ENCODE data around the gene ANKRD28.
"Not testable (repeated sequence)": the region's sequence is repeated elsewhere in the genome, so short reads cannot be mapped to it uniquely, and the experiment has no call there.

ANKRD28 gene

GRCh38 chr3:15825016-15825415 lies 27.2 kb upstream of the ANKRD28 start:
- TF ChIP-seq POLR2AphosphoS5 (IDR thresholded peaks at IDR 0.05; ENCODE audit: borderline replicate concordance, low read depth, low read length) (no peak), FOXP2 (optimal IDR thresholded peaks at IDR 0.05; ENCODE audit: control extremely low read depth, extremely low read length, insufficient read depth) (no peak), EZH2 (IDR thresholded peaks at IDR 0.05) (no peak)
- Histone ChIP-seq H3K27ac (no peak overlapping the region), H3K4me3 (no peak overlapping the region), H3K36me3 (ENCODE audit: insufficient read depth, low read length) (no peaks in the 10 kb centered on the region), H3K9ac (ENCODE audit: insufficient read length) (no peak overlapping the region), H3K9me3 (ENCODE audit: low read depth, low read length) (no peaks in the 10 kb centered on the region)
- no peak for DNase-seq (ENCODE audit: low read depth, low spot score)

GRCh38 chr3:15823092-15823491 lies 25.3 kb upstream of the ANKRD28 start:
- Histone ChIP-seq H3K4me3 (no peak overlapping the region), H3K27ac (no peak overlapping the region), H3K36me3 (ENCODE audit: insufficient read depth, low read length) (no peaks in the 10 kb centered on the region), H3K9me3 (ENCODE audit: low read depth, low read length) (no peaks in the 10 kb centered on the region), H3K9ac (ENCODE audit: insufficient read length) (no peak overlapping the region)
- TF ChIP-seq EZH2 (IDR thresholded peaks at IDR 0.05) (no peak), POLR2AphosphoS5 (IDR thresholded peaks at IDR 0.05; ENCODE audit: borderline replicate concordance, low read depth, low read length) (no peak), FOXP2 (optimal IDR thresholded peaks at IDR 0.05; ENCODE audit: control extremely low read depth, extremely low read length, insufficient read depth) (no peak)
- DNase-seq (ENCODE audit: low read depth, low spot score), result no peak

GRCh38 chr3:15822281-15822680 lies 24.5 kb upstream of the ANKRD28 start:
- H3K27ac ChIP-seq, result no peak overlapping the region
- no peak for DNase-seq (ENCODE audit: low read depth, low spot score)
- no peaks in the 10 kb centered on the region for H3K9me3 ChIP-seq (ENCODE audit: low read depth, low read length)
- no peak overlapping the region for H3K4me3 ChIP-seq
- H3K36me3 ChIP-seq (ENCODE audit: insufficient read depth, low read length), result no peaks in the 10 kb centered on the region
- TF ChIP-seq POLR2AphosphoS5 (IDR thresholded peaks at IDR 0.05; ENCODE audit: borderline replicate concordance, low read depth, low read length) (no peak), EZH2 (IDR thresholded peaks at IDR 0.05) (no peak), FOXP2 (optimal IDR thresholded peaks at IDR 0.05; ENCODE audit: control extremely low read depth, extremely low read length, insufficient read depth) (no peak)
- no peak overlapping the region for H3K9ac ChIP-seq (ENCODE audit: insufficient read length)

- no peak for DNase-seq (ENCODE audit: low read depth, low spot score)
- TF ChIP-seq EZH2 (IDR thresholded peaks at IDR 0.05) (no peak), POLR2AphosphoS5 (IDR thresholded peaks at IDR 0.05; ENCODE audit: borderline replicate concordance, low read depth, low read length) (no peak), FOXP2 (optimal IDR thresholded peaks at IDR 0.05; ENCODE audit: control extremely low read depth, extremely low read length, insufficient read depth) (no peak)
- Histone ChIP-seq H3K9ac (ENCODE audit: insufficient read length) (no peak overlapping the region), H3K9me3 (ENCODE audit: low read depth, low read length) (no peaks in the 10 kb centered on the region), H3K36me3 (ENCODE audit: insufficient read depth, low read length) (no peaks in the 10 kb centered on the region), H3K4me3 (no peak overlapping the region), H3K27ac (no peak overlapping the region)
These were observed 23.1 kb upstream of the ANKRD28 start for GRCh38 chr3:15820911-15821310.

- no peaks in the 10 kb centered on the region for H3K36me3 ChIP-seq (ENCODE audit: insufficient read depth, low read length)
- H3K27ac ChIP-seq, result no peak overlapping the region
- DNase-seq (ENCODE audit: low read depth, low spot score), result no peak
- H3K4me3 ChIP-seq, result no peak overlapping the region
- H3K9me3 ChIP-seq (ENCODE audit: low read depth, low read length), result no peaks in the 10 kb centered on the region
- no peak for TF ChIP-seq FOXP2 (optimal IDR thresholded peaks at IDR 0.05; ENCODE audit: control extremely low read depth, extremely low read length, insufficient read depth)
- no peak for TF ChIP-seq EZH2 (IDR thresholded peaks at IDR 0.05)
- TF ChIP-seq POLR2AphosphoS5 (IDR thresholded peaks at IDR 0.05; ENCODE audit: borderline replicate concordance, low read depth, low read length), result no peak
- no peak overlapping the region for H3K9ac ChIP-seq (ENCODE audit: insufficient read length)
These were observed 21.8 kb upstream of the ANKRD28 start for GRCh38 chr3:15819576-15819975.

GRCh38 chr3:15819043-15819442 lies 21.3 kb upstream of the ANKRD28 start:
- TF ChIP-seq FOXP2 (optimal IDR thresholded peaks at IDR 0.05; ENCODE audit: control extremely low read depth, extremely low read length, insufficient read depth) (no peak), POLR2AphosphoS5 (IDR thresholded peaks at IDR 0.05; ENCODE audit: borderline replicate concordance, low read depth, low read length) (no peak), EZH2 (IDR thresholded peaks at IDR 0.05) (no peak)
- DNase-seq (ENCODE audit: low read depth, low spot score), result no peak
- Histone ChIP-seq H3K27ac (no peak overlapping the region), H3K9me3 (ENCODE audit: low read depth, low read length) (no peaks in the 10 kb centered on the region), H3K36me3 (ENCODE audit: insufficient read depth, low read length) (no peaks in the 10 kb centered on the region), H3K4me3 (no peak overlapping the region), H3K9ac (ENCODE audit: insufficient read length) (no peak overlapping the region)

- Histone ChIP-seq H3K9me3 (ENCODE audit: low read depth, low read length) (no peaks in the 10 kb centered on the region), H3K27ac (no peak overlapping the region), H3K9ac (ENCODE audit: insufficient read length) (no peak overlapping the region), H3K36me3 (ENCODE audit: insufficient read depth, low read length) (no peaks in the 10 kb centered on the region), H3K4me3 (no peak overlapping the region)
- TF ChIP-seq EZH2 (IDR thresholded peaks at IDR 0.05) (no peak), POLR2AphosphoS5 (IDR thresholded peaks at IDR 0.05; ENCODE audit: borderline replicate concordance, low read depth, low read length) (no peak), FOXP2 (optimal IDR thresholded peaks at IDR 0.05; ENCODE audit: control extremely low read depth, extremely low read length, insufficient read depth) (no peak)
- DNase-seq (ENCODE audit: low read depth, low spot score), result no peak
These were observed 17.9 kb upstream of the ANKRD28 start for GRCh38 chr3:15815696-15816095.

GRCh38 chr3:15813079-15813478 lies 15.3 kb upstream of the ANKRD28 start:
- not testable (repeated sequence) for H3K36me3 ChIP-seq (ENCODE audit: insufficient read depth, low read length); H3K9me3 ChIP-seq (ENCODE audit: low read depth, low read length); H3K27ac ChIP-seq; DNase-seq (ENCODE audit: low read depth, low spot score); H3K4me3 ChIP-seq; H3K9ac ChIP-seq (ENCODE audit: insufficient read length)

- H3K9me3 ChIP-seq (ENCODE audit: low read depth, low read length), result no peaks in the 10 kb centered on the region
- H3K4me3 ChIP-seq, result no peak overlapping the region
- no peaks in the 10 kb centered on the region for H3K36me3 ChIP-seq (ENCODE audit: insufficient read depth, low read length)
- DNase-seq (ENCODE audit: low read depth, low spot score), result no peak
- H3K27ac ChIP-seq, result no peak overlapping the region
- TF ChIP-seq FOXP2 (optimal IDR thresholded peaks at IDR 0.05; ENCODE audit: control extremely low read depth, extremely low read length, insufficient read depth), result no peak
- H3K9ac ChIP-seq (ENCODE audit: insufficient read length), result no peak overlapping the region
These were observed 14.4 kb upstream of the ANKRD28 start for GRCh38 chr3:15812183-15812582.

Measured in SK-N-MC (cell line).